Measurements from ENCODE around the gene RARA.

RARA gene

GRCh38 chr17:40355804-40356758 lies 47.1 kb downstream of the RARA start:
- Histone ChIP-seq H3K4me1 (ENCODE audit: control insufficient read depth, insufficient read depth, low read length) (peaks cover 13% of the 10 kb centered on the region), H3K27ac (ENCODE audit: low read depth, low read length) (no peak overlapping the region), H3K4me3 (ENCODE audit: low read depth, low read length) (no peak overlapping the region), H3K36me3 (ENCODE audit: control insufficient read depth, insufficient read depth, low read length) (peaks cover 12% of the 10 kb centered on the region), H3K9ac (ENCODE audit: low read depth, low read length) (no peak overlapping the region), H3K27me3 (ENCODE audit: control insufficient read depth, insufficient read depth, low read length) (peaks cover 7% of the 10 kb centered on the region), H3K9me3 (ENCODE audit: control insufficient read depth, insufficient read depth, low read length) (no peaks in the 10 kb centered on the region)

GRCh38 chr17:40356990-40357881 lies 48.3 kb downstream of the RARA start:
- H3K4me1 ChIP-seq (ENCODE audit: control insufficient read depth, insufficient read depth, low read length): peaks cover 17% of the 10 kb centered on the region

GRCh38 chr17:40358323-40359038 lies 49.5 kb downstream of the RARA start:
- Histone ChIP-seq H3K27me3 (ENCODE audit: control insufficient read depth, insufficient read depth, low read length) (peaks cover 30% of the 10 kb centered on the region), H3K9me3 (ENCODE audit: control insufficient read depth, insufficient read depth, low read length) (no peaks in the 10 kb centered on the region), H3K9ac (ENCODE audit: low read depth, low read length) (no peak overlapping the region), H3K4me3 (ENCODE audit: low read depth, low read length) (no peak overlapping the region), H3K27ac (ENCODE audit: low read depth, low read length) (no peak overlapping the region), H3K36me3 (ENCODE audit: control insufficient read depth, insufficient read depth, low read length) (no peaks in the 10 kb centered on the region; the same call in 1 of the 2 replicates), H3K4me1 (ENCODE audit: control insufficient read depth, insufficient read depth, low read length) (peaks cover 18% of the 10 kb centered on the region)

More at GRCh38 chr17:40356990-40357881, 48.3 kb downstream of the RARA start:
- H3K9ac ChIP-seq (ENCODE audit: low read depth, low read length): no peak overlapping the region
- H3K27me3 ChIP-seq (ENCODE audit: control insufficient read depth, insufficient read depth, low read length): peaks cover 18% of the 10 kb centered on the region
- peaks cover 6% of the 10 kb centered on the region for H3K36me3 ChIP-seq (ENCODE audit: control insufficient read depth, insufficient read depth, low read length)
- no peak overlapping the region for H3K4me3 ChIP-seq (ENCODE audit: low read depth, low read length)
- H3K27ac ChIP-seq (ENCODE audit: low read depth, low read length): no peak overlapping the region
- H3K9me3 ChIP-seq (ENCODE audit: control insufficient read depth, insufficient read depth, low read length): no peaks in the 10 kb centered on the region

GRCh38 chr17:40360091-40360490 lies 51.1 kb downstream of the RARA start:
- Histone ChIP-seq H3K27me3 (ENCODE audit: control insufficient read depth, insufficient read depth, low read length) (peaks cover 41% of the 10 kb centered on the region), H3K27ac (ENCODE audit: low read depth, low read length) (no peak overlapping the region), H3K9me3 (ENCODE audit: control insufficient read depth, insufficient read depth, low read length) (no peaks in the 10 kb centered on the region), H3K36me3 (ENCODE audit: control insufficient read depth, insufficient read depth, low read length) (no peaks in the 10 kb centered on the region; the same call in 1 of the 2 replicates), H3K9ac (ENCODE audit: low read depth, low read length) (no peak overlapping the region), H3K4me3 (ENCODE audit: low read depth, low read length) (no peak overlapping the region), H3K4me1 (ENCODE audit: control insufficient read depth, insufficient read depth, low read length) (peaks cover 22% of the 10 kb centered on the region)

- H3K27ac ChIP-seq (ENCODE audit: low read depth, low read length): no peak overlapping the region
- peaks cover 41% of the 10 kb centered on the region for H3K27me3 ChIP-seq (ENCODE audit: control insufficient read depth, insufficient read depth, low read length)
- H3K36me3 ChIP-seq (ENCODE audit: control insufficient read depth, insufficient read depth, low read length): no peaks in the 10 kb centered on the region
- H3K9ac ChIP-seq (ENCODE audit: low read depth, low read length): no peak overlapping the region
- peaks cover 22% of the 10 kb centered on the region for H3K4me1 ChIP-seq (ENCODE audit: control insufficient read depth, insufficient read depth, low read length)
- no peaks in the 10 kb centered on the region for H3K9me3 ChIP-seq (ENCODE audit: control insufficient read depth, insufficient read depth, low read length)
- 0 out of 2 replicates have a peak overlapping the region, but pooled peaks have one; percentile 23 for H3K4me3 ChIP-seq (ENCODE audit: low read depth, low read length)
Observed at GRCh38 chr17:40361063-40361924, 52.3 kb downstream of the RARA start.

GRCh38 chr17:40361925-40362695 lies 53.1 kb downstream of the RARA start:
- H3K27me3 ChIP-seq (ENCODE audit: control insufficient read depth, insufficient read depth, low read length): peaks cover 41% of the 10 kb centered on the region
- H3K27ac ChIP-seq (ENCODE audit: low read depth, low read length): no peak overlapping the region
- no peaks in the 10 kb centered on the region for H3K9me3 ChIP-seq (ENCODE audit: control insufficient read depth, insufficient read depth, low read length)
- H3K36me3 ChIP-seq (ENCODE audit: control insufficient read depth, insufficient read depth, low read length): no peaks in the 10 kb centered on the region
- peaks cover 22% of the 10 kb centered on the region for H3K4me1 ChIP-seq (ENCODE audit: control insufficient read depth, insufficient read depth, low read length)
- H3K4me3 ChIP-seq (ENCODE audit: low read depth, low read length): peak overlapping the region; percentile 64
- no peak overlapping the region for H3K9ac ChIP-seq (ENCODE audit: low read depth, low read length)

GRCh38 chr17:40362696-40363110 lies 53.7 kb downstream of the RARA start:
- H3K27ac ChIP-seq (ENCODE audit: low read depth, low read length): no peak overlapping the region
- H3K27me3 ChIP-seq (ENCODE audit: control insufficient read depth, insufficient read depth, low read length): peaks cover 41% of the 10 kb centered on the region
- peak overlapping the region; percentile 64 for H3K4me3 ChIP-seq (ENCODE audit: low read depth, low read length)
- no peaks in the 10 kb centered on the region for H3K36me3 ChIP-seq (ENCODE audit: control insufficient read depth, insufficient read depth, low read length)
- no peak overlapping the region for H3K9ac ChIP-seq (ENCODE audit: low read depth, low read length)
- peaks cover 22% of the 10 kb centered on the region for H3K4me1 ChIP-seq (ENCODE audit: control insufficient read depth, insufficient read depth, low read length)
- no peaks in the 10 kb centered on the region for H3K9me3 ChIP-seq (ENCODE audit: control insufficient read depth, insufficient read depth, low read length)

- Histone ChIP-seq H3K9me3 (ENCODE audit: control insufficient read depth, insufficient read depth, low read length) (no peaks in the 10 kb centered on the region), H3K4me1 (ENCODE audit: control insufficient read depth, insufficient read depth, low read length) (peaks cover 22% of the 10 kb centered on the region), H3K36me3 (ENCODE audit: control insufficient read depth, insufficient read depth, low read length) (no peaks in the 10 kb centered on the region), H3K4me3 (ENCODE audit: low read depth, low read length) (peak overlapping the region; percentile 64), H3K9ac (ENCODE audit: low read depth, low read length) (no peak overlapping the region), H3K27ac (ENCODE audit: low read depth, low read length) (no peak overlapping the region), H3K27me3 (ENCODE audit: control insufficient read depth, insufficient read depth, low read length) (peaks cover 41% of the 10 kb centered on the region)
Observed at GRCh38 chr17:40363111-40363827, 54.3 kb downstream of the RARA start.

Measured in HUES48 (cell line).